Measurements from ENCODE around the gene TEF. TPM values are rescaled to one million over a fixed set of nuclear protein-coding genes. Genes with fewer than 3 reads are reported as not detected.
"Not testable (repeated sequence)": the region's sequence is repeated elsewhere in the genome, so short reads cannot be mapped to it uniquely, and the experiment has no call there.

TEF gene
- total RNA-seq, 1 experiment from 2014 or later: 2.2 TPM

GRCh38 chr22:41425660-41426365 lies 44.1 kb downstream of the TEF start:
- peak; percentile 13 for DNase-seq (ENCODE audit: low read depth)

- peak; percentile 53 for DNase-seq (ENCODE audit: low read depth)
These were observed 47.6 kb downstream of the TEF start for GRCh38 chr22:41429232-41429950.

- DNase-seq (ENCODE audit: low read depth): no peak
These were observed 48.2 kb downstream of the TEF start for GRCh38 chr22:41429951-41430332.

GRCh38 chr22:41431656-41432055 lies 49.9 kb downstream of the TEF start:
- no peak for DNase-seq (ENCODE audit: low read depth)

GRCh38 chr22:41433480-41433879 lies 51.7 kb downstream of the TEF start:
- not testable (repeated sequence) for DNase-seq (ENCODE audit: low read depth)

- not testable (repeated sequence) for DNase-seq (ENCODE audit: low read depth)
These were observed 52.7 kb downstream of the TEF start for GRCh38 chr22:41434361-41435003.

GRCh38 chr22:41435560-41435959 lies 53.8 kb downstream of the TEF start:
- no peak for DNase-seq (ENCODE audit: low read depth)

- DNase-seq (ENCODE audit: low read depth): no peak
These were observed 54.8 kb downstream of the TEF start for GRCh38 chr22:41436322-41437113.

GRCh38 chr22:41437198-41437597 lies 55.5 kb downstream of the TEF start:
- DNase-seq (ENCODE audit: low read depth): no peak

GRCh38 chr22:41440511-41440910 lies 58.8 kb downstream of the TEF start:
- DNase-seq (ENCODE audit: low read depth): not testable (repeated sequence)

- no peak for DNase-seq (ENCODE audit: low read depth)
These were observed 60.6 kb downstream of the TEF start for GRCh38 chr22:41442240-41442792.

- DNase-seq (ENCODE audit: low read depth): peak; percentile 96
These were observed 62.8 kb downstream of the TEF start for GRCh38 chr22:41444360-41445128.

GRCh38 chr22:41445129-41446056 lies 63.7 kb downstream of the TEF start:
- DNase-seq (ENCODE audit: low read depth): peak; percentile 24

- DNase-seq (ENCODE audit: low read depth): peak; percentile 17
These were observed 64.3 kb downstream of the TEF start for GRCh38 chr22:41446057-41446501.

- DNase-seq (ENCODE audit: low read depth): peak; percentile 95
These were observed 65.1 kb downstream of the TEF start, which contains the start of gene TOB2 for GRCh38 chr22:41446639-41447434. Gene TOB2, minus strand, starts transcription at chr22:41446801. Its CDS starts 9,456 bp downstream, at chr22:41437345.

- peak; percentile 78 for DNase-seq (ENCODE audit: low read depth)
These were observed 65.9 kb downstream of the TEF start for GRCh38 chr22:41447435-41448188.

GRCh38 chr22:41448189-41448808 lies 66.6 kb downstream of the TEF start:
- peak; percentile 98 for DNase-seq (ENCODE audit: low read depth)

Data from Daoy (cell line).